GM23248 (cell line): ENCODE results near the gene SMG7.

Experiments used
- EZH2 ChIP-seq: fragments of 200-600 bp; sonication (generic); IDR thresholded peaks from 2 replicates; pipeline ENCODE4 v1.6.1; 2018; ENCODE audit warnings: antibody characterized with exemption, mild to moderate bottlenecking; ENCODE audit not compliant: insufficient read depth, poor library complexity, severe bottlenecking
- EZH2phosphoT487 ChIP-seq: fragments of 200-600 bp; sonication (generic); IDR thresholded peaks from 2 replicates; pipeline ENCODE4 v1.6.1; 2018; ENCODE audit warnings: antibody characterized with exemption, moderate library complexity, mild to moderate bottlenecking, low read depth; ENCODE audit not compliant: insufficient read depth

- TF ChIP-seq EZH2 (no peak), EZH2phosphoT487 (no peak)
These were observed at the start of gene SMG7 for GRCh38 chr1:183472488-183473216.
